HK-2 (cell line): ENCODE measurements around the gene CLCNKB.
"Not testable (repeated sequence)": the region's sequence is repeated elsewhere in the genome, so short reads cannot be mapped to it uniquely, and the experiment has no call there.

ENCODE experiments used
- DNase-seq: peaks from one replicate; pipeline ENCODE4 v3.0.0-alpha.2; 2018; ENCODE audit not compliant: unreplicated experiment

CLCNKB gene

DNA sequence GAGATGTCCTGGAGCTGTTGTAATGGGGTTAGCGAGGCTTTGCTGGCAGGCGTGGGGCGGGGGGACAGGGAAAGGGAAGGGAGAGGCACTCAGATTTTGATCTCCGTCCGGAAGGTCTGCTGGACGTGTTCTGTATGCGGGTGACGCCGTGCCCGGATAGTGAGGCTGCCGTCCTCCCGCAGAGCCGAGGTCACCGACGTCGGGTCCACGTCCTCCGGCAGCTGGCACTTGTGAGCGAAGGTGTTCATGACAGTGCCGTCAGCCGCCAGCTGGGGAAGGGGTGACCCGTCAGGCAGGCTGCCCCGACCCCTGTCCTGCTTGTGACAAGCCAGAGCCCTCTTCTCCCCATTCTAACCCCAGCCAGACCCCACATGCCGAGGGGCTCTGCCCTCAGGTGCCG is 28.1 kb upstream of the CLCNKB start:
- no peak for DNase-seq

DNA sequence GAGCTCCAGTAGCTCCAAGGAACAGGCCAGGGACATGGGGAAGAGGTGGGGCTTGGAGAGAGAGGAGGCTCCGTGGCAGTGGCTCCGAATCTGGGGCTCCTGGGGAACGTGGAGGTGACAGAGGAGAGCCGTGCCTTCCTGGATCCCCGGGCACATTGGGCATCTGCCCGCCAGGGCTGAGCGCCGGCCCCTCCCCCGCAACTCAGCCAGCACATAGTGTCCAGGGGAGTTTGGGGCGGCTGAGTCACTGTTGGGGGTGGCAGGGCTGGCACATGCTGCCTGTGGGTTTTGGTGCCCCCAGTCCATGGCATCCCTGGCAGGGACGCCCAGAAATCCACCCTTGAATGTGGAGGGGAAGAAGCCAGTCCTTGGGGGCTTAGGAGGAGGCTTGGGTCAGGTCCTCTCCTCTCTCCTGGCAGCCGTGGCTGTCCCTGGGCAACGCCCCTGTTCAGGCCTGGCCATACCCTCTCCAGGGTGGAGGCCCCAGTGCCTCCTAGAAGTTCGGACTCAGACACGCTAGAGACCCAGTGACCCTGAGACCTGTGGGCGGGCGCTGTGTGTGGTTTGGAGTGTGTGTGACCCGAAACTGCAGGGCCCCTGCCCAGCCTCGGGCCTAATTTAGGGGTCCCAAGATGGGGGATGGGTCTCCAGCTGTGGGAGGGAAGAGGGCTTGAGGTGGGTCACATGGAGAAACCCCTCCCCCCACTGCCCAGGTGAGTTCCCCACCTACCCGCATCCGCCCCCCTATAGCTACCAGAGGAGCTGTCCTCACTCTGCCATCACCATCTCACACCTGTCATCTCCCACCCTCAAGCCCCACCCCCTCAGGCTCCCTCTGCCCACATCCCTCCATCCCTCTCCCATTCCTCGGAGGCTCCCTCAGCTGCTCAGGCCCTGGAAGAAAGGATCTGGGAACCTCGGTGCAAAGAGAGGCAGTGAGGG is 27.4 kb upstream of the CLCNKB start:
- peak; percentile 43 for DNase-seq

DNA sequence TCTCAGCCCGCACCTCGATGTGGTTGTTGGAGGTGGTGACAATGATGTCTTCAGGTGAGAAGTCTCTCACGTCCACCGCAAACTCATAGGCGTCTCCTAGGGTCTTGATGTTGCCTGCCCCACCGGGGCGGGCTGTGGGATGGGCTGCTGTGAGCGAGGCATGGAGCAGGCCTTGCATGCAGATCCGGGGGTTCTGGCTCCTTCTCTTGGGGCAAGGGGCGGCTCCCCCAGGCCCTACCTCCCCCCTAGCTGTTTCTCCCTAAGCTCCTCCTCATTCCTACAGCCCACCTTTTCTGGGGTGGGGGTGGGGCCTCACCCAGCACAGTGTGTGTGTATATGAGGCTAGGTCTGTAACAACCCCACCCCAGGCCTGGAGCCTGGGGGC is 26.5 kb upstream of the CLCNKB start:
- DNase-seq, result no peak

DNA sequence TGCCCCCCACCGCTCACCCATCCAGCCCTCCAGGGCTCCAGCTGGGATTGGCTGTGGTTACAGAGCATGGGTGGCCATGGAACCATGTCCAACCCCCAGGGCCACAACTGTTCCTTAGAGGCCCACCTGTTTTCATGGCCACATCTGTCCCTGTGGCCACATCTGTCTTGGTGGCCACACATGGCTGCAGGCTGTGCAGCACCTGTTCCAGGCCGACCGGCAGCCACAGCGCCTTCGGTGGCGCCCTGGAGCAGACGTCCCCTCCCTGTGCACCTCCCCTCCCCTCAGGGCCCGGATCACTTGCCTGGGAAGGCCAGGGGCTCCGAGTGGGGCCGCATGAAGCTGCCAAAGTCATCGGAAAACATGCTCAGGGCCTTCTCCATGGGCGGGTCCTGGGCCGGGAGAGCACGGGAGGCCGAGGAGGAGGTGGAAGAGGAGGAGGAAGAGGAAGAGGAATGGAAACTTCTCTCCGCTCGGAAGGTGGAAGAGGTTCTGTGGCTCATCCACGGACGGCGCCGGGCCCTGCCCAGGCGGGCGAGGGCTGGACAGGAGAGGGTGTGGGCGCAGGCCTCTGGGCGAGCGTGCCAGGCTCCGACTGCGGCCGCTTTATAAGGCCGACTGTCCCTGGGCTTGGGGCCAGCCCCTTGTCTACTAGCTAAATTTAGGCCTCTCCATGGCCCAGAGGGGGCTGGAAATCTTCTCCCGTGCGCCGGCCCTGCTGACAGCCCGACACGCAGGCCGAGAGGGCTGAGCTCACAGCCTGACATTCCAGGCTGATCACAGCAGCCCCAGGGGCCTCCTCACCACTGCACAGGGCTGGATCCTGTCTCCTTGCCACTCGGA is 25.9 kb upstream of the CLCNKB start, which contains the start of gene HSPB7:
Gene HSPB7, minus strand, starts transcription at position 583 of the 843 bp plus-strand sequence. Its CDS starts 80 bp downstream, at position 503.
- DNase-seq, result no peak

DNA sequence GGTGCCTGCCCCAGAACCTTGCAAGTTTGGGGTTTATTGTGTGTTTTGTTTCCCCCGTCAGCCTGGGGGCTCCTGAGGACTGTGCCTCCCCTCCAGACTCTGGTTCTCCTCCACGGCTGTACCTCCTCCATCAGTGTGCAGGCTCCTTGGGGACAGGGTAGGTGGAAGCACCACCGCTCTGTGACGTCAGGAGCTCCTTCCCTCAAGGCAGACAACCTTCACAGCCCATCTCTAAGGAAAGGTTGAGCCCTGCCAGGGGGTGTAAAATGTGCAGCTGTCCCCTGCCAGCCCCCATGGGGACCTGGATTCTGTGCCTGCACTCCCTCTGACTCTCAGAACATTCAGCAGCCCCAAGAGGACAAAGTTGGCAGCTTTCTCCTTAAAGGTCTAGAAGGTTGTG is 25.3 kb upstream of the CLCNKB start:
- DNase-seq, result no peak

DNA sequence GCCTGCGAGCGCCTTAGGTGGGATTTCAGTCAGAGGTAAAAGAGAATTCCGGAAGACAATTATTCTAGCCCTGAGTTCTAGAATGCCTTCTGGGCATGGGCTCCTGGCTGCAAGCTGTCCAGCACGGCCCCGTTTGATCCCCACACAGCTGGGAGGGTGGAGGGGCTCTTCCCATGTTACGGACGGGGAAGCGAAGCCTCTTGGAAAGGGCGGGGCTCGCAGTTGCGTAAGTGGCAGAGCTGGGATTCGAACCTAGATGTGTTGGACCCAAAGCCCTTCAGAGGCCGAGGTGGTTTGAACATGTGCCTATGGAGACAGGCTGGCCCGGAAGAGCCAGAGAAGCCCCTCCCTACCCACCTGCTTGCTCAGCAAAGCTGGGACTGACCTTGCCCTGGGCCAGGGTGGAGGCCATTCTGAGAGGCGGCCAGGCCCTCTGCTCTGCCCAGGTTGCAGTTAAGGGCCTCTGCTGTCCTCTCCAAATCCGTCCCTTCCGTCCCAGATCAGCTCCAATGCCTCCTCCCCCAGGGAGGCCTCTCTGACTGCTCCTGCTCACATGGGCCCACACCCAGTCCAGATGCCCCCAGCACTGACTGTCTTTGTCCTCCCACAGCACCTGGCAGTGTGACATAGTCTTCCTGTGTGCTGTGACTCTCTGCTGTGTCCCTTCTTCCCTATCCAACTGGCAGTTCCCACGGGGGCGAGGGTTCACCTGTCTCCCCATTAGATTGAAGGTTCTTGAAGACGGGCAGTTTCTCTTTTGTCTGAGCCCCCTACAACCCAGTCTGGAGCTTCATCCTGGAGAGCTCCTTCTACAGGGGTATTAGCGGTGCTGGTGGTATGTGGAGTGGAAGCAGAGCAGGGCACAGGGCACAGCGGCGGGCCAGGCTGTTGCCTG is 24.6 kb upstream of the CLCNKB start:
- no peak for DNase-seq

DNA sequence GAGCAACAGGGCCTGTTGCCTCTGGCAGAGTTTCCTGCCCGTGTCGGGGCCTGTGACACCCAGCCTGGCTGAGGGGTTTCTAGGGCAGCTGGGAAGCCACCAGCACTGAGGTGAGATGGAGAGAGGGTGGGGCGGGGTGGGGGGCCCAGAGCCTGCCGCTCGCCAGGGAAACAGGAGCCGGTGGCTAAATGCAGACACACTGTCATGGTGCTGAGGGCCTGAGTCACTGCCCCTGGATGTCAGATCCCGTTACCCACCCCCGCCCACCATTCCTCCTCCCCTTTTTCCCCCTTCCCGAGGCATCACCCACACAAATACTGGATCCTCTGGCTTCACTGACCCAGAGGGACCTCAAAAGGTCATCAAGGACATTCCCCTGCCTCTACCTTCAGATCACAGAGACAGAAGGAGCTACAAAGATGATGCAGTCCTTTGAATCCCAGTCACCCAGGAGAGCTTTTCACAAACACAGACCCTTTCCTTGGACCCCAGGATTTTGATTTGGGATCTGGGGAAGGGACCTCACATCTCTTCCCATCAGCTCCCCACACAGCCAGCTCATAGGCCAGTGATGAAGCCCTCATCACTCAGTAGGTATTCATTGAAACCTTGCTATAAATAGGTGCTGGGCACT is 23.8 kb upstream of the CLCNKB start:
- peak; percentile 47 for DNase-seq

DNA sequence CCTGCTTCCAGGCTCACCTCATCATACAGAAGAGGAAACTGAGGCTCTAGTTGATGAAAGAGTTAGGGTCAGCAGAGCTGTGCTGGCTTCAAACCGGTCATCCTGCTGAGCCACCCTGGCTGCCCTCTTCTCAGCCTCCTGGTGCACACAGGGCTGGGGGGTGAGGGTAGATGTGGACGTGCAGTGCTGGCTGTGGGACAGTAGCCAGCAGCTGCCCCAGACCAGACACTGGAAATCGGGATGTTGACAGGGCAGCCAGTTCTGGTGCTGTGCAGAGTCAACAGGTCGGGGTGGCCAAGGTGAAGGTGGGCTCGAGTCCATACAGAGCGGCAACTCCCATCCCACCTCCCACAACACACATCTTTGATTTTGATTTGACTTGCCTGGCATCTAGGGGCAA is 23.3 kb upstream of the CLCNKB start:
- DNase-seq, result no peak

DNA sequence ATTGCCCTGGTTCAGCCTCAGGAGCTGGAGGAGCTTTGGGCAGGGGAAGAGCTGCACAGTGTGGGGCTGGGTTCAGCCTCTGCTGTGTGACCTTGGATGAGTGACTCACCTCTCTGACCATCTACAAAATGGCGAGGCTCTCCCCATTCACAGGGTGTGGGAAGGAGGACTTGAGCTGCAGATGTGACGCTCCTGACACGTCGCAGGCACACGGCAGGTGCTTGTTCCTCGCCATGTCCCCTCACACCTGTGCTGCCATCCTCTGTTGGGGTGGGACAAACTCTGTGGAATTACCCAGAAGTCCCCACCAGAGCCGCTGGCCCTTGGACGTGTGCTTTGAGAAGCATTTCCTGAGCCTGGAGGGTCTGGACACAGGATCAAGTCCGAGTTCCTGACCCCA is 22.7 kb upstream of the CLCNKB start:
- DNase-seq, result not testable (repeated sequence)

DNA sequence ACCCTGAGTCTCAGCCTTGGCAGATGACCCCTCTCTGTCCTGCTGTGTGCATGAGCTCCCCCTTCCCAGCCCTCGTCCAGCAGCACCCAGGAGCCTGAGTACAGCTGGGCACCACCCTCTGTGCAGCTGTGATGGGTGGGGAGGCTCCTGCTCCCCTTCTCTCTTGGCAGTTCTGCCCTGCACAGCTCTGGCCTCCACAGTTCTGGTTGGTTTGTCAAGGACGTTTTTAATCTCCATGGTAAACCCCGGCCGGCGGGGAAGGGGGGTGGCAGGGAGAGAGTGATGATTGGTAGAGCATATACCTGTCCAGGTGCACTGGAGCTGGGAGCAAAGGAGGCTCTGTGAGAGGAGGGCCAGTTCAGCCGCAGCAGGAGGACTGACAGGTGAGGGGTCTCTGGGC is 21.9 kb upstream of the CLCNKB start, which contains the start of gene CLCNKA:
Gene CLCNKA, plus strand, starts transcription at position 356 of the 400 bp plus-strand sequence. CDS start 584 bp downstream, outside the sequence.
- no peak for DNase-seq

DNA sequence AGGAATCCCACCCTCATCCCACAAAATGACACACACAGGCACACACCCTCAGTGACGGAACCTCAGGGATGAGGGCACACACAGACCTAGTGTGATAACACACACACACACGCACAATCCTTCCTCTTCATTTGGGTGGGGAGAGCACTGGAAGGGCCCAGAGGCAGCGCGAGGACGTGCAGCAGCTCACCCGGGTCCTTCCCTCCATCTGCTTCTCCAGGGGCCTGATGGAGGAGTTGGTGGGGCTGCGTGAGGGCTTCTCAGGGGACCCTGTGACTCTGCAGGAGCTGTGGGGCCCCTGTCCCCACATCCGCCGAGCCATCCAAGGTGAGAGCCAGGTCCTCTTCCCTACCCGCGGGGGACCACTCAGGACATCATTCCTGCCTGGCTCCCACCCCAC is 21.2 kb upstream of the CLCNKB start:
- no peak for DNase-seq

DNA sequence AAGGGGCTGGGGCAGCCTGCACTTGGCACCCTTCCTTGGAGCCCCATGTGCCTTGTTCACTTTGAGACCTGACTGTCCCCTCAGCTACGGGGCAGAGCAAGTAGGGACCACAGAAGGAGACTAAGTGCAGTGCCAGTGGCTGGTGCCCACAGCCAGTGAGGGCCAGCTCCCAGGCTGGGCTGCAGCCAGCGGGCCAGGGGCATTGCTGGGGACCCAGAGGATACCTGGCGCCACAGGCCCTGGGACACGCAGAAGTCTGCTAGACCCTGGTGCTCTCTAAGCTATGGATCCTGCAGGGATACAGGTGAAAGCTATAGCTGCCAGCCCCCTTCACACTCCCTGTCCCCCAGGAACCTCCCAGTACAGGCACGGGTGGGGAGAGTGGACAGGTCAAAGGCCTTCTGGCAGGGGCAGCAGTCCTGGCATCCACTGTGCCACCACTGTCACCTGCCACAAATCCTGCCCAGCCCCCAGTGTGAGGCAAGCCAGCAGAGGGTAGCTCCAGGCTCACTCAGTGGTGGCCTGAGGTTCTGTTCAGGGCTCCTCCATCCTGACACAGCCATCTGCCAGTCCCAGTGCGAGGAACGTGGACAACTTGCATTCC is 20.4 kb upstream of the CLCNKB start:
- no peak for DNase-seq

DNA sequence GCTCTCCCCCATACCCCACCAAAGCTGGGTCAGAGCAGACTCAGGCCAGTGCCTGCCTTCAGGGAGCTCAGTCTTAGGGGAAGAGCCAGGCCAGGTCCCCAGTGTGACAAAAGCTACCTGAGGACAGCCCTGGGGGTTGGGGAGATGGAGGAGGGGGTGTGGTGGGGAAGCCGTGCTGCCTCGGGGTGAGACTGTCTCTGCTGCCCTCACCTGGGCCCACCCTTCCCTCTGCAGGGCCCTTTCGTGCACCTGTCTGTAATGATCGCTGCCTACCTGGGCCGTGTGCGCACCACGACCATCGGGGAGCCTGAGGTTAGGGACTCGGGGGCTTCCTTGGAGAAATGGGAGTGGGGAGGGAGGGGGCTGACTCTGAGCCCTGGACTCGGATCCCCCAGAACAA is 17.3 kb upstream of the CLCNKB start:
- not testable (repeated sequence) for DNase-seq

DNA sequence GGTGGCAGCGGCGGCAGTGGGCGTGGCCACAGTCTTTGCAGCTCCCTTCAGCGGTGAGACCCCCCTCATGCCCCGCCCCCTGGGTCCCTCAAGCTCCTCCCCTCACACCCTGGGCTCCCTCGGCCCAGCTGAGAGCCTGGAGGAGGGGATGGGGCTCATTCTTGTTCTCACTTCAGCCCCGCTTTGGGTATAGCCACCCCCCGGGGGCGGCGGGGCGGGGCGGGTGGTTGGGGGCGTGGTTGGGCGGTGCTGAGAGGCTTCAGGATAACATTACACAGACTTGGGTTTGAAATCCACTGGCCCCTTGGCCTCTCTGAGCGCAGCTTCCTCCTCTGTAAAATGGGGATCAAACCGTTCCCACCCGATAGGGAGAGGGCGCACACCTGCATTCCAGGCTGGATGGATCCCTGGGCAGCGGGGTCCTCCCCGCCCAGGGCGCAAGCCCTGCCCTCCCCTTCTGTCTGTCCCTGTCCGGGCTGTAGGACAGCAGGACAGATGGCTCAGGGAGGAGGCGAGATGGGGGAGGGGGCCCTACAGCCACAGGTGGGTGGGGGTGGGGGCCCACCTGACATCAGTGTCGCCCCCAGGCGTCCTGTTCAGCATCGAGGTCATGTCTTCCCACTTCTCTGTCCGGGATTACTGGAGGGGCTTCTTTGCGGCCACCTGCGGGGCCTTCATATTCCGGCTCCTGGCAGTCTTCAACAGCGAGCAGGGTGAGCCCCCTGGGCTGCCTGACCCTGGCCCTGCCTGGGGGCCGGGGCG is 16.7 kb upstream of the CLCNKB start:
- no peak for DNase-seq

DNA sequence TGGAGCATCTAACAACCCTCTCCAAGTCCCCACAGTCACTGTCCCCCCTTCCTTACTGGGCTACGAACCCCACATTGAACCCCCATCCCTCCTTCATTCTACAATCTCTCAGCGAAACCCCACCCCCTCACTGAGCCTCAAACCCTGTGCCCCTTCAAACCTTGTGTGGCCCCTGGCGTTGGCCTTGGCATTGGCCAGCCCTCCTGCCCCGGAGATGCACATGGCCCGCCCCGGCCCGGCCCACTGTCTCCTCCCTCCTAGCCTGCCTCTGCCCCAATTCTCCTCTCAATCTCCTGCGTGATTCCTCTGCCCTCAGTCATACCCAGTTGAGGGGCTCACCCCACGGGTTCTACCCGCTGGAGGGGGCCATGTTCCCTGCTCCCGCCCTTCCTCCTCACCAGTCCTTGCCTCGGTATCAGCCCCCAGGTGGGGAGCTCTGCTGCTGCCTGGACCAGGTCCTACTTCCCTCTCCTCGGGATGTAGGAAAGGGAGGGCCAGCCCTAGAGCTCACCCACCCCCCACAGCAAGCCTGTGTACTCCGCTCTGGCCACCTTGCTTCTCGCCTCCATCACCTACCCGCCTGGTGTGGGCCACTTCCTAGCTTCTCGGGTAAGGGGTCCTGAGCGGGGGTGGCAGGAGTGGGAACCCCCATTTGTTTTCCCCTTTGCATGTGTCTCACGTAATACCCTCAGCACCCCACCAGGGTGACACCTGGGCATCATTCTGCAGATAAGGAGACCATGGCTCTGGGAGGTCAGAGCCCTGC is 15.2 kb upstream of the CLCNKB start:
- no peak for DNase-seq

DNA sequence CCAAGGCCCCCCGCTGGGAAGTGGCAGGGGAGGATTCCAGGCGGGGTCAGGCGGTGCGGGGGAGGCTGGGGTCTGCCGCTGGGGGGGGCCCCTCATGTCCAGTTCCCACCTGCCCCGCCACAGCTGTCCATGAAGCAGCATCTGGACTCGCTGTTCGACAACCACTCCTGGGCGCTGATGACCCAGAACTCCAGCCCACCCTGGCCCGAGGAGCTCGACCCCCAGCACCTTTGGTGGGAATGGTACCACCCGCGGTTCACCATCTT is 14.6 kb upstream of the CLCNKB start:
- not testable (repeated sequence) for DNase-seq

DNA sequence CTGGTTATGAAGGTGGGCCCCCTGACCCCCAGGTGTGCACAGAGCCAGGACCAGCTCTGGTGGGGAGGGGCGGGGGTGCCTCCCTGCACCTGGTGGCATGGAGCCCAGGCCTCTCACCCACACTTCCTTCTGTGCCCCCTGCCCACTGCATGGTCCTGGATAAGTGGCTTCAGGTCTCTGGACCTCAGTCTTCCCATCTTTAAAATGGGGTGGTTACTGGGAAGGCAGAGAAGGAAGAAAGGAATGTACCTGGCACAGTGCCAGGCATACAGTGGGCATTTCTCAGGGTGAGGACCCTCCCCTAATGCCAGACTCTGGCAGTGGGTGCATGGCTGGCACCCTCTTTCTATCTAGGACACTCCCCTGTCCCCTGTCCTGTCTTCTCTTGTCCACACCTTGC is 14.3 kb upstream of the CLCNKB start:
- DNase-seq, result no peak

DNA sequence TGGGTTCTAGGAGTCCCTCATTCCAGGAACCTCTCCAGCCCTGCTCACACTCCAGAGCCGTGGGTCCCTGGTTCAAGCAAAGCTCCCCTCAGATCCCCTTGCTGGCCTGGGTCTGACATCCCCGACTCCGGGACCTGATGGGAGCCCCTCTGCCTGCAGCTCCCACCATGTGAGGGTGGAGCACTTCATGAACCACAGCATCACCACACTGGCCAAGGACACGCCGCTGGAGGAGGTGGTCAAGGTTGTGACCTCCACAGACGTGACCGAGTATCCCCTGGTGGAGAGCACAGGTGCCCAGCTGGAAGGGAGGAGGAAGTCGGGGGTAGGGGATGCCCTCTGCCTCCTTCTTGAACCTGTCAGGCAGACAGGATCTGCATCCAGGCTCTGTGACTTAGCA is 12.0 kb upstream of the CLCNKB start:
- no peak for DNase-seq

DNA sequence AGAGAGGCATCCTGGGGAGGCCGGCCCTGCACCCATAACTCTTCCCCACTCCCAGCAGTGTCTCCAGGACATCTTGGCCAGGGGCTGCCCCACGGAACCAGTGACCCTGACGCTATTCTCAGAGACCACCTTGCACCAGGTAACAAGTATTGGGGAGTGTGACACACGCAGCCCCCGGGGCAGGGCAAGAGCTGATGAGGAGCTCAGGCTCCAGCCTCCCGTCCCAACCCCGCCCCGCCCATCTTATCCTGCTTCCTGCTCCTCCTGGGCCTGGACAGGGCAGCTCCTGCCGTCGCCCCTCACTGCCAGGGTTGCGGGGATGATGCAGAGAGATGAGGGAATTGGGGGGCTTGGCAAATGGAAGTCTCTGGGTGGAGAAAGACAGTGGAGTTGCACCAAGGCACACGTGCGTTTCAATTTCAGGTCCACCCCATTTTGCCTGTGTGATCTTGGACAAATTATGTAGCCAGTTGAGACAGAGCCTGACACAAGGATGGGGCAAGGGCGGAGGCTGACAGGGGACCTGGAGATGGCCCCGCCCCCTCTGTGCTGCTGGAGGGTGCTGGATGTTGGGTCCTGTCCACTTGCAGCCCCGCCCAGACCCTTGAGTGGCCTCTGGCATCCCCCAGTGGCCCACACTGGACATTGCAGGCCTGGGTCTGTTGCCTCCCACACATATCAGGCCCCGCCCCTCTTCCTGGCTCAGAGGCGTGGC is 11.0 kb upstream of the CLCNKB start:
- DNase-seq, result peak; percentile 84
